ENCODE data around the gene NAXE.

NAXE gene

DNA sequence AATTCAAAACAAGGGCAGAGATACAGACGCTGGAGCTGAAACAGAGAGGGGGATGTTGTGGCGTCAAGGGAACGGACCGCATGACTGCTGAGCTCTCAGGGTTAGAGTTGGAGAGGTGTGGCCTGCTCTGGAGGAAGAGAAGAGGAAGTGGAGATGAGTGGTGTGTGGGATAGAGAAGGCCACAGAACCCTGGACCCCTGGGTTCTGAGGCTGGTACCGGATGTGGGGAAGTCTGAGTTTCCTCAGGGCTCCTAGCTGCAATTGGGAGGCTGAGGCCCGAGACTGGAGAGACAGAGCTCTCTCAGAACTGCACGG is 52.2 kb downstream of the NAXE start:
- H3K27ac ChIP-seq = no peak overlapping the region
- no peak for TF ChIP-seq CTCF (conservative IDR thresholded peaks at IDR 0.05)

All from VCaP (cell line).